SKM-1 treated with dmso at 0.1 percent for 144 hours (cell line): ENCODE measurements around the gene MYCBPAP.

Source experiments
- DNase-seq: peaks from one replicate; lab custom pipeline; 2025; ENCODE audit not compliant: unreplicated experiment; lab: John Stamatoyannopoulos, UW

Gene MYCBPAP

DNA sequence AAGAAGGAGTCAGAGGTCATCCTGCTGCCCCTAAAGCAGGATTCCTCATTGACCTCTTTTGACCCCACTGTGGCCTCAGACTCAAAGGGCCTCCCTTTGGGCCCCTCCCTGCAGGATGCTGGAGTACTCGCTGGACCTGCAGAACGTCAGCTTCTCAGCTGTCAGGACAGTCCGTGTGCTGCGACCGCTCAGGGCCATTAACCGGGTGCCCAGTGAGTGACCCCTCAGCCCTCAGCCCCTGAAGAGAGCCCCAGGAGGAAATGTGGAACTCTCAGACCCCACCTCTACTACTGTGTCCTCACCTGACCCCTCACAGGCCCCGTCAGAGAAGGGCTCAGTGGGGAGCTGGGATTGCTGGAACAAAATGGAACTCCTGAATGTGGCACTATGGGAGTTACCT lies 61.4 kb downstream of the MYCBPAP start:
- DNase-seq: no peak

DNA sequence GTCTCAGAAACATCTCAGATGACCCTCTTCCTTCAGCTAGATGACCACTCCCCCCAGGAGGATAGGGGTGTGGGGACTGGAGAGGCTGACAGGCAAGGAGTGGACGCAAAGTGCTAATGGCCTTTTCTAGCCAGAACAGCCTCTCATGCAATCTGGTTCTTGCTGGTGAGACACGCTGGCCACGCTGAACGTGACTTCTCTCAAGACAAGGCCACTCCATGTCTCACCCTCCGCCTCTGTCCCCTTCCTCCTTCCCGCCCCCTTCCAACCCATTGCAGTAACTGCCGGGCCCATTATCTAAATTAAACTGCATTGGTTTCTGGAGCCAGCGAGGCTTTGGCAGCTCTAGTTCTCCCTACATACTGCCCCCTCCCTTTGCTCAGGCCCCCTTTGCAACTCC lies 61.8 kb downstream of the MYCBPAP start:
- no peak for DNase-seq

DNA sequence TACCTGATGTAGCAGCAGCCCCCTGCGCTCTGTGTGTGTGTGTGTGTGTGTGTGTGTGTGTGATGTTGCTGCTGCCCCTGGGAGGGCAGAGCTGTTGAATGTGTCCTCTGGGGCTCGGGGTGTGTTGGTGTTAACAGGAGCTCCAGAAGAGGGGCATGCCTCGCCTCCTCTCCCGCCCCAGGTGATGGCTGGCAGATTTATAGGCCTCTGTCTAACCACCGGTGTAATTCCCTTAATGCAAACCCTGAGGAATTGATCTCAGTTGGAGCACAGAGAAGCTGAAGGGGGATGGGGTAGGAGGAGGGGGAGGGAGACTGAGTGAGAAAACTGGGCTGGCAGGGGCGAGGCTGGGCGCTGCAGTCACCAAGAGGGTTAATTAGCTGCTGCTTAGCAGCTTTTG lies 62.3 kb downstream of the MYCBPAP start:
- no peak for DNase-seq

GRCh38 chr17:50571681-50572080 lies 63.4 kb downstream of the MYCBPAP start:
- DNase-seq: no peak

DNA sequence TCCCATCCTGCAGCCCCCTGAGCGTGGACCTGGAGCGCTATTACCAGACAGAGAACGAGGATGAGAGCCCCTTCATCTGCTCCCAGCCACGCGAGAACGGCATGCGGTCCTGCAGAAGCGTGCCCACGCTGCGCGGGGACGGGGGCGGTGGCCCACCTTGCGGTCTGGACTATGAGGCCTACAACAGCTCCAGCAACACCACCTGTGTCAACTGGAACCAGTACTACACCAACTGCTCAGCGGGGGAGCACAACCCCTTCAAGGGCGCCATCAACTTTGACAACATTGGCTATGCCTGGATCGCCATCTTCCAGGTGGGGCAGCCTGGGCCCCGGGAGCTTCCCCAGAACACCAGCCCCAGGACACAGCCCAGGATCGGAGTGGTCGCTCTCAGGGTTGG lies 64.3 kb downstream of the MYCBPAP start:
- DNase-seq: no peak

DNA sequence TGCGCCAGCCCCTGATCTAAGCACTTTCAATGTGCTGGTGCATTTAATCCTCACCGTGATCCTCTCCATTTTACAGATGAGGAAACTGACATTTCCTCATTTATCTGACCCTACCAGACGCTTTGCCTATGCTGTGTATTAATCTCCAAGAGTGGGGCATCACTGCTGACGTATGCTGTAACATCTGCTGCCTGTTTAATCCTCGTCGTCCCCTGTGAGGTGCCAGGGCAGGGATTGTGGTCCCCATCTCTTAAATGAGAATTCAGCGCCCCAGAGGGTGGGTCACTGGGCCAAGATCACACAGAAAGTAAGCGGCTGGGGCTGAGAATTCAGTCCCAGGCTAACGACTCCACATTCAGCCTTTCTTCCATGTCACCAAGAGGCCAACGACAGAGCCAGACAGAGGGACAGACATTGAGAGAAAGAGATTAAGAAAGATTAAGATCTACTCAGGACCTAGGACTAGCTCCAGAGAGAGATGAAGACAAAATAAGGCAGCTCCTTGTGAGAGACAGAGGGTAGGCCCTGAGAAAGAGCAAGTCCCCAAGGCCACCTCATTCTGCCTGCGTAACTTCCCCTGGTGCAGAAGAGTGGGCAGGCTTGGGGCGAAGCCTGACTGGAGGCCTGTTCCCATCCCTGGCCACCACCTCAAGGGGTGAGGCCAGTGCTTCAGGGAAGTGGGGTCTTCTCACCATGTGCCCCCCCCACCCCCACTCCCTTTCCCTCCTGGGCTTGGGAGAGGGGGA lies 65.8 kb downstream of the MYCBPAP start:
- no peak for DNase-seq

GRCh38 chr17:50575581-50576210 lies 67.5 kb downstream of the MYCBPAP start:
- DNase-seq: no peak

- no peak for DNase-seq
Measured at GRCh38 chr17:50576864-50577263, 68.6 kb downstream of the MYCBPAP start.

GRCh38 chr17:50577451-50577954 lies 69.3 kb downstream of the MYCBPAP start:
- no peak for DNase-seq

DNA sequence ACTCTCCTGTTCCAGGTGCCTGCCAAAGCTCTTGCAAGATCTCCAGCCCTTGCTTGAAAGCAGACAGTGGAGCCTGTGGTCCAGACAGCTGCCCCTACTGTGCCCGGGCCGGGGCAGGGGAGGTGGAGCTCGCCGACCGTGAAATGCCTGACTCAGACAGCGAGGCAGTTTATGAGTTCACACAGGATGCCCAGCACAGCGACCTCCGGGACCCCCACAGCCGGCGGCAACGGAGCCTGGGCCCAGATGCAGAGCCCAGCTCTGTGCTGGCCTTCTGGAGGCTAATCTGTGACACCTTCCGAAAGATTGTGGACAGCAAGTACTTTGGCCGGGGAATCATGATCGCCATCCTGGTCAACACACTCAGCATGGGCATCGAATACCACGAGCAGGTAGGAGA lies 69.9 kb downstream of the MYCBPAP start:
- DNase-seq: no peak

DNA sequence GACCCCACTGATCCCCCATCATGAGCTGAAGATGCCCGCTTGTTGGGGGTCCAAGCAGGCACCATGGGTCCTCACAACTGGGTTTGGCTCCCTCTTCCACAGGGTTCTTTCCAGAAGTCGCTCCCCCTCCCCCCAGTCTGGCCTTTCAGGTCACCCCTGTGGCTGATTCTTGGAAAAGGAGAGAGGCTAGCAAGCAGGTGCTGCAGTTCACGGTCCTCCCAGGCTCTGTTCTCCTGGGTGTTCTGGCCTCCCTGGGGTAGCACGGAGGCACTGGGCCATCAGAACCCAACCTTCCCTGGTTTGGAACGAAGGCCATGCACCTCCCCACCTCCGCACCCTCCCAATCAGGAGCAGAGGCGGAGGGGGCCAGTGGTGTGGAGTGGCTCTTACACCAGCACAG lies 71.2 kb downstream of the MYCBPAP start:
- no peak for DNase-seq

GRCh38 chr17:50580646-50581045 lies 72.4 kb downstream of the MYCBPAP start:
- DNase-seq: no peak
